Measurements from ENCODE around the gene CACNG3. TPM values are rescaled to one million over a fixed set of nuclear protein-coding genes. Genes with fewer than 3 reads are reported as not detected.

The CACNG3 gene
- total RNA-seq, 2 experiments from 2014 or later, result not detected

- Histone ChIP-seq H3K9me3 (ENCODE audit: control insufficient read depth in 1 of 2, insufficient read depth in 1 of 2, low read length in 2 of 2) (no peaks in the 10 kb centered on the region), H3K4me1 (ENCODE audit: insufficient read depth, low read length) (no peaks in the 10 kb centered on the region), H3K4me3 (ENCODE audit: low read length) (no peak overlapping the region), H3K27ac (ENCODE audit: low read depth in 1 of 2, low read length in 2 of 2) (no peak overlapping the region), H3K36me3 (ENCODE audit: insufficient read depth, low read length) (no peaks in the 10 kb centered on the region), H3K27me3 (ENCODE audit: control insufficient read depth in 1 of 2, insufficient read depth in 2 of 2, low read length in 2 of 2) (peaks cover 3 to 16% of the 10 kb centered on the region in 2 experiments)
- H3K4me3 Mint-ChIP-seq, result no peak overlapping the region
- DNase-seq (no peak), ATAC-seq (ENCODE audit: poor library complexity) (no peak)
- H3K36me3 Mint-ChIP-seq (ENCODE audit: low read depth), result no peaks in the 10 kb centered on the region
- H3K27ac Mint-ChIP-seq, result no peak overlapping the region
- no peaks in the 10 kb centered on the region for H3K4me1 Mint-ChIP-seq (ENCODE audit: low read depth)
- H3K9me3 Mint-ChIP-seq, result no peaks in the 10 kb centered on the region
- POLR2A ChIA-PET, result no interaction called here
- H3K27me3 Mint-ChIP-seq, result peaks cover 50% of the 10 kb centered on the region
- intact Hi-C loops (cut with DNase I, micrococcal nuclease), result no loop called here
- TF ChIP-seq CTCF (IDR thresholded peaks at IDR 0.05), result no peak
- CTCF ChIA-PET, result no interaction called here
Measured at GRCh38 chr16:24319126-24319814, 63.1 kb downstream of the CACNG3 start.

- Mint-ChIP-seq H3K36me3 (ENCODE audit: low read depth) (no peaks in the 10 kb centered on the region), H3K9me3 (no peaks in the 10 kb centered on the region), H3K27ac (no peak overlapping the region), H3K27me3 (peaks cover 42% of the 10 kb centered on the region), H3K4me1 (ENCODE audit: low read depth) (no peaks in the 10 kb centered on the region), H3K4me3 (no peak overlapping the region)
- peaks cover 0 to 18% of the 10 kb centered on the region in 2 experiments for H3K27me3 ChIP-seq (ENCODE audit: control insufficient read depth in 1 of 2, insufficient read depth in 2 of 2, low read length in 2 of 2)
- intact Hi-C loops (cut with DNase I, micrococcal nuclease), result no loop called here
- H3K4me1 ChIP-seq (ENCODE audit: insufficient read depth, low read length), result no peaks in the 10 kb centered on the region
- H3K27ac ChIP-seq (ENCODE audit: low read depth in 1 of 2, low read length in 2 of 2), result no peak overlapping the region
- TF ChIP-seq CTCF (IDR thresholded peaks at IDR 0.05), result no peak
- no peaks in the 10 kb centered on the region for H3K36me3 ChIP-seq (ENCODE audit: insufficient read depth, low read length)
- POLR2A ChIA-PET, result no interaction called here
- CTCF ChIA-PET, result no interaction called here
- no peaks in the 10 kb centered on the region for H3K9me3 ChIP-seq (ENCODE audit: control insufficient read depth in 1 of 2, insufficient read depth in 1 of 2, low read length in 2 of 2)
- DNase-seq, result no peak
- ATAC-seq (ENCODE audit: poor library complexity), result no peak
- H3K4me3 ChIP-seq (ENCODE audit: low read length), result no peak overlapping the region
Measured at GRCh38 chr16:24322106-24322505, 66.0 kb downstream of the CACNG3 start.

GRCh38 chr16:24324421-24324820 lies 68.3 kb downstream of the CACNG3 start:
- Histone ChIP-seq H3K27me3 (ENCODE audit: control insufficient read depth in 1 of 2, insufficient read depth in 2 of 2, low read length in 2 of 2) (peaks cover 0 to 18% of the 10 kb centered on the region in 2 experiments), H3K4me3 (ENCODE audit: low read length) (no peak overlapping the region), H3K36me3 (ENCODE audit: insufficient read depth, low read length) (no peaks in the 10 kb centered on the region), H3K27ac (ENCODE audit: low read depth in 1 of 2, low read length in 2 of 2) (no peak overlapping the region), H3K9me3 (ENCODE audit: control insufficient read depth in 1 of 2, insufficient read depth in 1 of 2, low read length in 2 of 2) (no peaks in the 10 kb centered on the region), H3K4me1 (ENCODE audit: insufficient read depth, low read length) (no peaks in the 10 kb centered on the region)
- Mint-ChIP-seq H3K9me3 (no peaks in the 10 kb centered on the region), H3K27ac (no peak overlapping the region), H3K4me1 (ENCODE audit: low read depth) (no peaks in the 10 kb centered on the region), H3K27me3 (peaks cover 42% of the 10 kb centered on the region), H3K36me3 (ENCODE audit: low read depth) (no peaks in the 10 kb centered on the region), H3K4me3 (no peak overlapping the region)
- no peak for DNase-seq
- intact Hi-C loops (cut with DNase I, micrococcal nuclease), result no loop called here
- TF ChIP-seq CTCF (IDR thresholded peaks at IDR 0.05), result no peak
- ATAC-seq (ENCODE audit: poor library complexity), result no peak
- ChIA-PET POLR2A (no interaction called here), CTCF (no interaction called here)

Data from CD4-positive, alpha-beta T cell (primary cell).